ENCODE measurements around the gene LSM14B. TPM values are rescaled to one million over a fixed set of nuclear protein-coding genes. Genes with fewer than 3 reads are reported as not detected.

Gene LSM14B
- total RNA-seq, 1 experiment from 2014 or later, result 61.5 TPM

- no peak overlapping the region for H3K27ac ChIP-seq
- no TSS peak for BruUV-seq (replicated peaks)
- peaks cover 51% of the 10 kb centered on the region for H3K9me3 ChIP-seq (ENCODE audit: insufficient read depth, low read depth)
- H3K9me2 ChIP-seq (ENCODE audit: insufficient read depth), result no peaks in the 10 kb centered on the region
- no peak overlapping the region for H3K4me2 ChIP-seq
- H4K20me1 ChIP-seq (ENCODE audit: insufficient read depth), result no peaks in the 10 kb centered on the region
- no peaks in the 10 kb centered on the region for H3K79me2 ChIP-seq (ENCODE audit: low read depth)
- TF ChIP-seq EZH2 (IDR thresholded peaks at IDR 0.05; ENCODE audit: low read depth) (no peak), CTCF (conservative IDR thresholded peaks at IDR 0.05) (no peak)
- no peak overlapping the region for H3K4me3 ChIP-seq
- H3K27me3 ChIP-seq (ENCODE audit: insufficient read depth, low read depth), result peaks cover 64% of the 10 kb centered on the region
- POLR2A ChIA-PET (ENCODE audit: unreplicated experiment), result no interaction called here
- H3K4me1 ChIP-seq (replicated peaks; ENCODE audit: insufficient read depth), result no peaks in the 10 kb centered on the region
- intact Hi-C loops (cut with micrococcal nuclease; ENCODE audit: unreplicated experiment), result no loop called here
- CTCF ChIA-PET, result no interaction called here
- no peak for DNase-seq
- no peaks in the 10 kb centered on the region for H3K36me3 ChIP-seq (ENCODE audit: low read depth)
- H3F3A ChIP-seq (ENCODE audit: insufficient read depth, low read depth), result no peaks in the 10 kb centered on the region
- H2AFZ ChIP-seq, result no peak overlapping the region
Observed at GRCh38 chr20:62104791-62105345, 17.4 kb upstream of the LSM14B start.

- Histone ChIP-seq H3K27ac (no peak overlapping the region), H3K79me2 (ENCODE audit: low read depth) (no peaks in the 10 kb centered on the region), H3K27me3 (ENCODE audit: insufficient read depth, low read depth) (peaks cover 56% of the 10 kb centered on the region), H3F3A (ENCODE audit: insufficient read depth, low read depth) (no peaks in the 10 kb centered on the region), H3K4me1 (replicated peaks; ENCODE audit: insufficient read depth) (no peaks in the 10 kb centered on the region), H3K4me2 (no peak overlapping the region), H4K20me1 (ENCODE audit: insufficient read depth) (no peaks in the 10 kb centered on the region), H3K9me3 (ENCODE audit: insufficient read depth, low read depth) (peaks cover 51% of the 10 kb centered on the region), H2AFZ (no peak overlapping the region), H3K36me3 (ENCODE audit: low read depth) (no peaks in the 10 kb centered on the region), H3K9me2 (ENCODE audit: insufficient read depth) (no peaks in the 10 kb centered on the region), H3K4me3 (no peak overlapping the region)
- ChIA-PET CTCF (no interaction called here), POLR2A (ENCODE audit: unreplicated experiment) (no interaction called here)
- TF ChIP-seq EZH2 (IDR thresholded peaks at IDR 0.05; ENCODE audit: low read depth) (no peak), CTCF (conservative IDR thresholded peaks at IDR 0.05) (no peak)
- intact Hi-C loops (cut with micrococcal nuclease; ENCODE audit: unreplicated experiment), result no loop called here
- DNase-seq, result no peak
- BruUV-seq (replicated peaks), result no TSS peak
Observed at GRCh38 chr20:62105592-62105991, 16.7 kb upstream of the LSM14B start.

- Histone ChIP-seq H2AFZ (no peak overlapping the region), H4K20me1 (ENCODE audit: insufficient read depth) (no peaks in the 10 kb centered on the region), H3K4me3 (no peak overlapping the region), H3K36me3 (ENCODE audit: low read depth) (no peaks in the 10 kb centered on the region), H3K79me2 (ENCODE audit: low read depth) (no peaks in the 10 kb centered on the region), H3F3A (ENCODE audit: insufficient read depth, low read depth) (no peaks in the 10 kb centered on the region), H3K4me1 (replicated peaks; ENCODE audit: insufficient read depth) (no peaks in the 10 kb centered on the region), H3K27me3 (ENCODE audit: insufficient read depth, low read depth) (peaks cover 39% of the 10 kb centered on the region), H3K9me3 (ENCODE audit: insufficient read depth, low read depth) (peaks cover 57% of the 10 kb centered on the region), H3K4me2 (no peak overlapping the region), H3K9me2 (ENCODE audit: insufficient read depth) (no peaks in the 10 kb centered on the region), H3K27ac (no peak overlapping the region)
- BruUV-seq (replicated peaks), result no TSS peak
- intact Hi-C loops (cut with micrococcal nuclease; ENCODE audit: unreplicated experiment), result no loop called here
- no peak for DNase-seq
- TF ChIP-seq EZH2 (IDR thresholded peaks at IDR 0.05; ENCODE audit: low read depth), result no peak
- TF ChIP-seq CTCF (conservative IDR thresholded peaks at IDR 0.05), result no peak
- POLR2A ChIA-PET (ENCODE audit: unreplicated experiment), result no interaction called here
- CTCF ChIA-PET, result no interaction called here
Observed at GRCh38 chr20:62111148-62111547, 11.1 kb upstream of the LSM14B start.
